GM21723 (cell line): ENCODE measurements around the gene PNKP.

ENCODE experiments used
- ATAC-seq: cut with Tn5 transposase; IDR thresholded peaks from one replicate; pipeline ENCODE4 v1.9.1; 2021; ENCODE audit warnings: mild to moderate bottlenecking, moderate library complexity; ENCODE audit not compliant: unreplicated experiment

PNKP gene

DNA sequence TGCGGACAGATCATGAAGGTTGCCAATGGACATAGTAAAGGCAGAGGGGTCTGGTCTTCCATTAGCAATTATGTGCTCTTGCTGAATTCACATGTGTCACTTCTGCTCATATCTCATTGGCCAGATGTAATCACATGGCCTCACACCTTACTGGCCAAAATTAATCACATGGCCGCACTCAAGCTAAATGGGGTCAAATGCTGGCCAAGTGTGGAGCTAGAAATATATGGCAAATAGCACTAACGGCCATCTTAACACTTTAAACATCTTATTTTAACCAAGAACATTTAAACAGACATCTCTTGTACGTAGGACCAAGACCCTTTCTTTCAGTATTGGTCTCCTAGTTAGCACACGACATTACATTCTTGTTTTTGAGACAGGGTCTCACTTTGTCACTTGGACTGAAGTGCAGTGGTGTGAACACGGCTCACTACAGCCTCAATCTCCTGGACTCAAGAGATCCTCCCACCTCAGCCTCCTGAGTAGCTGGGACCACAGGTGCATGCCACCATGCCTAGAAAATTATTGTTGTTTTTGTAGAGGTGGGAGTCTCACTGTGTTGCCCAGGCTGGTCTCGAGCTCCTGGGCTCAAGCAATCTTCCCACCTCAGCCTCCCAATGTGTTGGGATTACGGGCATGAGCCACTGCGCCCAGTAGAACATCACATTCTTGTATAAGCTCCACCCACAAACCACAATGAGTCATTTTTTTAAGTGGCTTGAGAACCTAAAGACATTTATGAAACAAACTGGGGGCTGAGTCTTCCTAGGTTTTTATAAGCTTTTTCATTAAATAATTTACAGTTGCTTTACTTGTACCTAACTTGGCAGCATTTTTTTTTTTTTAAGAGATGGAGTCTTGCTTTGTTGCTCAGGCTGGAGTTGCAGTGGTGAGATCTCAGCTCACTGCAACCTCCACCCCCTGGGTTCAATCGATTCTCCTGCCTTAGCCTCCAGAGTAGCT is 19.4 kb downstream of the PNKP start:
- ATAC-seq, result no peak

DNA sequence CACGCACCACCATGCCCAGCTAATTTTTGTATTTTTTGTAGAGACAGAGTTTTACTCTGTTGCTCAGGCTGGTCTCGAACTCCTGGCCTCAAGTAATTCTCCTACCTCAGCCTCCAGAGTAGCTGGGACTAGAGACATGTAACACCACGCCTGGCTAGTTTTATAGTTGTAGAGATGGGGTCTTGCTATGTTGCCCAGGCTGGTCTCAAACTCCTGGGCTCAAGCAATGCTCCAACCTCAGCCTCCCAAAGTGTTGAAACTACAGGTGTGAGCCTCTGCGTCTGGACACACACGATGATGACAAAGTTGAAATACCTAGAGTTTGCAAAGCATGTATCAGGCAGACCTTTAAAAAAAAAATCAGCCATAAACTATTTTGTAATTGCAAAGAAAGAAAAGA is 21.0 kb downstream of the PNKP start:
- ATAC-seq, result no peak

DNA sequence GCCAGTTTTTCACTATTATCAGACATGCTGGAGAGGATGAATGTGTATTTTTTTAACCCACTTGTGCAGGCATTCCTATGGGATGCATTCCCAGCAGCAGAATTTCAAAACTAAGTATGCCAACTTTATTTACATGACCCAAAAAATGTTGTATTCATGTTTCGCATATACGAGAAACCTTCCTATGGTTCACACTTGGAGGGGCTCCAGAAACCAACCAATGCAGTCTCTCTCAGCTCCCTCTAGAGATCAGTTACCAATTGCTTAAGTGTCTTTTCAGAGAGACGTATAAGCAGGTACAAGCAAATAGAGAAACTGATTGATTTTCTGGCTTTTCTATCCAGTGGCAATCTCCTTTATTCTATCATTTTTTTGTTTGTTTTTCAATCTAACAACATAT is 22.0 kb downstream of the PNKP start:
- ATAC-seq, result no peak

DNA sequence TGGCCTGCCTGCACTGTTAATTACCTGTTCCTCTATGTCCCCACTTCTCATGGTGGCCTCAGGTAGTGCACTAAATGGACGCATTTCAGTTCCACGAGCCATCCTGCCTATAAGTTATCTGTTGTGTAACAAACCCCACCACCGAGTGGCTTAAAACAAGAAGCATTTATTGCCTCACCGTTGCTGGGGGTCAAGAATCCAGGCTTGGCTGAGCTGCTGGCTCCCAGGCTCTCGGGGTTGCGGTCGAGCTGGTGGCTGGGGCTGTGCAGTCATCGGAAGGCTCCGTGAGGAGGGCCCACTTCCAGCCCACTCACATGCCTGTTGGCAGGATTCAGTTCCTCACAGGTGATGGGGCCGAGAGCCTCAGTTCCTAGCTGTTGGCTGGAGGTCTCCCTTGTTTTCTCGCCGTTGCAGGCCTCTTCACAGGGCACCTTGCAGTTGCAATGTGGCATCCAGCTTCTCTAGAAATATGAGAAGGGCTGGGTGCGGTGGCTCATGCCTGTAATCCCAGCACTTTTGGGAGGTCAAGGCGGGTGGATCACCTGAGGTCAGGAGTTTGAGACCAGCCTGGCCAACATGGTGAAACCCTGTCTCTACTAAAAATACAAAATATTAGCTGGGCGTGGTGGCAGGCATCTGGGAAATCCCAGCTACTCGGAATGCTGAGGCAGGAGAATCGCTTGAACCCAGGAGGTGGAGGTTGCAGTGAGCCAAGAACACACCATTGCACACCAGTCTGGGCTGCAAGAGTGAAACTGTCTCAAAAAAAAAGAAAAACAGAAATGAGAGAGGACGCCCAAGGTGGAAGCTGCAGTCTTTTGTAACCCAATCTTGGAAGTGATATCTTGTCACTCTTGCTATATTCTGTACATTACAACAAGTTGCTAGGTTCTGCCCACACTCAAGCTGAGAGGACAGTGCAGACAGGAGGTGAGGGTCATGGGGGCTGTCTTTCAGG is 23.0 kb downstream of the PNKP start:
- no peak for ATAC-seq

DNA sequence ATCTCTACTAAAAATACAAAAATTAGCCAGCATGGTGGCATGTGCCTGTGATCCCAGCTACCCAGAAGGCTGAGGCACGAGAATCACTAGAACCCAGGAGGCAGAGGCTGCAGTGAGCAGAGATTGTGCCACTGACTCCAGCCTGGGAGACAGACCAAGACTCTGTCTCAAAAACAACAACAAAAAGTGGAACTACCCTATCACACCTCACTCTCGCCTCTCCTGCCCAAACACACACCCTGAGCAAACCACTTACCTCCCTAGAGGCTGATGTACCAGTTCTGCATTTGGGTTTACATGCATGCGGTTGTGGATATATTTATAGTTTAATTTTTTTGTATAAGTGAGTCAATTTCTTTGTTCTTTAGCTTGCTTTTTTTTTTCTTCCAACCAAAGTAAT is 24.1 kb downstream of the PNKP start:
- peak; percentile 49 for ATAC-seq

DNA sequence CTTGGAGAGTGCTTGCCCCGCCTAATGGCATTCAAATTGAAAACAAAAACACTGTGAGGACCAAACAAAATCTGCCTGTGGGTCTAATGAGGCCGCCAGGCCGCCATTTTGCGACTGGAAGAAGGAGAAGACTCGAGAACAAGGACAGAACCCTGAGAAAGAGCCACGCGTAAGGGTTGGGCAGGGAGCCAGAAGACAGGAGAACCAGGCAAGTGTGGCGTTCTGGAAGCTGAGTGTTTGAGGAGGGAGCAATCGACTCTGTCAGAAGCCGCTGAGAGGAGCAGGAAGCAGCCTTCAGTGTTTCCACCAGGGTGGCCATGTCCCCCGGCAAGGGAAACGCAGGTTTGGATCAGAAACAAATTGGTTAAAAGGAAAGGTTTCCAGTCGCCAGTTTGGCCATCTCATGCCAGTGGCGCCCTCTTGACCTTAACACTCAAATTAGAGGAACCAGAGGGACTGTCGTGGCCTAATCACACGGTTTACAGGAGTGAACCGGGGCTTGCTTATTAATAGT is 26.6 kb downstream of the PNKP start:
- no peak for ATAC-seq

DNA sequence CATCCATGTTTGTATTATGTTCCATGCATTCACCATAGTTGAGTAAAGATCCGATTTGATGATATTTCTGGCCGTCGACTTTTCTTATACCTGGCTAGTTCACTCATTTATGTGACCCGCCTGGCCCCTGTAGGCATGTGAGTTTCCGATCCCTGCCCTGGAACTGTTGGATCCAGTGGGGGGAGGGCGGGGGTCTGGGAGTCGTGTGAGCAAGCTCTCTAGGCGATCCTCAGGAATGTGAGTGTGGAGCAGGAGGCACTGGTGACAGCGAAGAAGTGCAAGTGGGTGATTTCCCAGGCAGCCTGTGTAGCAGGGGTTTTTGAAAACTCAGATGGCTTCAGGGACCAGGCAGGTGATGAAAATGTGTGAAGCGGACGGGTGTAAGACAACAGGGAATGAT is 27.1 kb downstream of the PNKP start:
- ATAC-seq, result no peak

DNA sequence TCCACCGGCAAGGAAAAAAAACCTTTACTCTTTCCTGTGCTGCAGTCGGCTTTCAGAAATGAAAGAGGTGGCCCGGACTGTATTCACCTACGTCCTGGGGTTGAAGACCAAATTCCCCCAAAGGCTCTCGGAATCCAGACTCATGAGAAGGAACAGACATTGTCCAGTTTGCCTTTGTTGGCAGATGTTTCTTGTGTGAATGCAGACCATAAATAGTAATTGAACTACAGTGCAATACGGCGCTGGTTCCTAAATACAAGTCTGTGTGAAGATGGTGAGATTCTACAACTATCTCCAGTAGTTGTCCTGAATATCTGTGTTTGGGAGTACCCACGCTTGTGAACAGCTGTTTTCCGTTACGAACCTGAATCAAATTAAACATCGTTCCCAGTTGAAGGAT is 27.7 kb downstream of the PNKP start:
- no peak for ATAC-seq

DNA sequence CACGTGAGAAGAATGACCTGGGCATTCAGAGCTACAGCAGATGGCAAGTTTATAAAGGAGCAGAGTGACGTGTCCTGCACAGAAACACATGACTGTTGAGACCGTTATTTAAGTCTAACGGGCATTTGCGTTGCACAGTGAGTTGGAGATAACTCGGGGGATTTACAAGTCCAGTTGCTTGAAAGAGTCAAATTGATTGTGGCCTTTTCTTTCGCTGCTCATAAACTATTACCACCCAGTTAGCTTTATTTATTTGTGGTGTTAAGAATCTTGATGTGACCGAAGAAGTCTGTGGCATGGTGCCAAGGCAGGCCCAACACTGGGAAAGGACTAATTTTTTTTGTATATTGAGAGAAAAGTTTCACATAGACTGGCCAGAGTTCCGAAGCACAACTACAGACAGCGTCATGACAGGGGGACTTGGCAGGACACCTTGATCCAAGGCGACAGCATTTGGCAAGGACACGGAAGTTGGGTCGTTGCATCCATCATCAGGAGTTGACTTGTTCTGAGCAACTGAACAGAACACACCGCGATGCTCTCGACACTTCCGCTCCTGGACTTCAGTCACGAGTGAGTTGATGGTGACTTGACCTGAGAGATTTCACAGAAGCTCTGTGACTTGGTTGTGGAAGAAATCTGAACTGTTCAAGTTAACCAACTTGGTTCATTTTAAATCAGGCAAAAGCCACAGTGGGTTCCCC is 28.3 kb downstream of the PNKP start:
- ATAC-seq, result no peak

DNA sequence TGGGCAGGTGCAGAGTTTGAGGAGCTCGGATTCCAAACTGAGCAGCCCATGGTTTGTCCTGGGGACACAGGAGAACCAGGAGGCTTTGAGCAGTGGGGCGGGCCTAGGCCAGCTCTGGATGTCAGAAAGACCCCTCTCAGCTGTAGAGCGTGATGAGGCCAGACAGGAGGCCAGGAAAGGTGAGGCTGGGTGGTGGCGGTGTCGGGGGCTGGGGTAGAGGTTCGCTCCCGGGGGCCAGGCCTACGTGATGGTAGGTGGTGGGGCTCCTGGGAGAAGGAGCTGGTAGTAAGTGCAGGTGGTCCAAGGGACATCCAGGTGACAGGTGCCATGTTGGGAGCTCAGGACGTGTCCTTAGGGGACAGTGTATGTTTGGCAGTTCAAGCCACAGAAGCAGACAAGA is 30.0 kb downstream of the PNKP start:
- ATAC-seq, result no peak

DNA sequence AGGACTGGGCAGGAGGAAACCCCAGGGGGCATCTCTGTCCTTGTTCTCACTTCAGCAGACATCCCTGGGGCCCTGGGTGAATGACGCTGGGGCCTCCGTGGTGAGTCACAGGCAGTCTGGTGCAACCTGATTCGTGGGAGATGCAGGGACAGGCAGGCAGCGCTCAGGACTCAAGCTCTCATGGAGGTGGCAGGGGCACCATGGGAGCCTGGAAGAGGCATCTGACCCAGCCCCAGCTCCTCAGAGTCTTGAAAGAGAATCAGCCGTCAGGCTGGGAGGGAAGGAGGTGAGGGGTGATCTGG is 30.4 kb downstream of the PNKP start:
- ATAC-seq, result no peak

DNA sequence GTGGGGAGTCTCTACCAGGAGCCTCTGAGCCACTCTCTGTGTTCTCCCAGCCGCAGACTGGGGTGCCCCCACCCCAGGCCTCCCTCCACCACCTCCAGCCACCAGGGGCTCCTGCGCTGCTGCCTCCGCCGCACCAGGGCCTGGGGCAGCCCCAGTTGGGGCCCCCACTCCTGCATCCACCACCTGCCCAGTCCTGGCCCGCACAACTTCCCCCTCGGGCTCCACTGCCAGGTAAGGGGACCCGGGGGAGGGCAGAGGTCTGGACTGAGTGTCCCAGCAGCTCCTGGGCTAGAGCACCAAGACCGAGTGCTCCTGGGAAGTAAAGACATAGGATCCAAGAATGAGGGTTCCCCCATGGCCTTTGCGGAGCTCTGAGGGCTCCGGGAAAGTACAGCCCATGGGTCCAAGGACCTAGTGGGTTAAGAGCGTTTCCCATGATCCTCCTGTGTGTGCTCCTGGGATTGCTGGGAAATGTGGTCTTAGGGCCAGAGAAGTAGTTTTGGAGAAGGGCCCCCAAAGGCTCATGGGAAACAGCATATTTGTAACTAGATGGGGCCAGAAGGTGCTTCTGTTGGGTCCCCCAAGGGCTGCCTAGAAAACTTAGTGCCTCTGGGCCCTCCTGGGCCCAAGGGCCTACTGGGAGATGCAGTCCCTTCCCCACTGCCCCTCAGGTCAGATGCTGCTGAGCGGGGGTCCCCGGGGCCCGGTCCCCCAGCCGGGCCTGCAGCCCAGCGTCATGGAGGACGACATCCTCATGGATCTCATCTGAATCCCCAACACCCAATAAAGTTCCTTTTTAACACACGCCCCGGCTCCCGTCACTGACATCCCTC is 31.0 kb downstream of the PNKP start:
- ATAC-seq, result no peak

DNA sequence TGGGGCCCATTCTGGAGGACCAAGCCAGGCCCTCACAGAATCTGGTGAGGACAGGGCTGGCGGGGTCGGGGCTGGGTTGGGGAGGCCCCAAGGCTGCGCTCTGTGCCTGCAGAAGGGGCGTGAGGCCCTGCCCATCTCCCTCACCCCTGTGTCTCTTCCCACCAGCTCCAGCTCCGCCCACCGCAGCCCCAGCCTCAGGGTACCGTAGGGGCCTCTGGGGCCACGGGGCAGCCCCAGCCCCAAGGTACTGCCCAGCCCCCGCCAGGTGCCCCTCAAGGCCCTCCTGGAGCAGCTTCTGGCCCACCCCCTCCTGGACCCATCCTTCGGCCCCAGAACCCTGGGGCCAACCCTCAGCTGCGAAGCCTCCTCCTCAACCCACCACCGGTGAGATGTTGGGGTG is 31.8 kb downstream of the PNKP start:
- no peak for ATAC-seq

DNA sequence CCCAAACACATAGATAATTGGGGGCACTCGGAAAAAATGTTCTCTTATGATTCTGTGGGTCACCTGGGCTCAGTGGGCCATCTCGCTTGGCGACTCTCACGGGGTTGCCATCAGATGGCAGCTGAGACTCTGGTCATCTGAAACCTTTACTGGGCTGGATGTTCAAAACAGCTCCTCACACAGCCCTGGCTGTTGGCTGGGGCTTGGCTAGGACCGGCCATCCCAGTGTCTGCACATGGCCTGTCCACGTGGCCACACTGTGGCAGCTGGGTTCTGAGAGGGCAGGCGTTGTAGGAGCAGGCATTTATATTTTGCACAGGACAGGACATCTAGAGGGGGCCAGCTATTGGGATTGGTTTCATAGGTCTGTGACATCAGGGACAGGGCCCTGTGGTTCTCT is 33.8 kb downstream of the PNKP start:
- ATAC-seq, result no peak

DNA sequence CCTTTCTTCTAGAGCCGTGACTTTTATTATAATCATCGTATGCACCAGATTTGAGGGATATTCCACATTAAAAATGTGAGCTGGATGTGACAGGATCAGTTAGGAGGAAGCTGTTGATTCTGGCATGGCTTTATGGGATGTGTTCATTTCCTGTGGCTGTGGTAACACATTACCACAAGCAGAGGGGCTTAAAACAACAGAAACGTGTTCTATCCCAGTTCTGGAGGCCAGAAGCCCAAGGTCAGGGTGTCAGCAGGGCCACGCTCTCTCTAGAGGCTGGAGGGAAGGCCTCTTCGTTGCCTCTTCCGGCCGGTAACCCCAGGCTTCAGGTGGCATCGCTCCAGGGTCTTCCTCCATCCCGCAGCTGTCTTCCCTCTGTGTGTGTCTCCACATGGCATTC is 34.8 kb downstream of the PNKP start:
- no peak for ATAC-seq

DNA sequence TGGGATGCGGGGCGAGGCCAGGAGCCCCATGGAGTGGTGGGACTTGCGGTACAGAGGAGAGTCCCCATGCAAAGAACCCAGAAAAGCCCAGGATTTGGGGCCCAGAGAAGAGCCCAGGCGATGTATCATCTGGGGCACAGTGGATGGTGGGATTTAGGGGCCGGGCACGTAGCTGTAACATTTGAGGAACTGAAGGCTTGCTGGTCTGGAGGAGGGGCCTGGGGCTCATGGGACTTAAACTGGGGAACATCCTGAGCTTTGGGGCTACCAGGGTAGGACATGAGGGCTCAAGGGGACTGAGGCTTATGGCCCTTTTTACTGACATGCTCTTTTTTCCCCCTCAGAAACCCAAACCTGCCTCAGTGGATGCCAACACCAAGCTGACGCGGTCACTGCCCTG is 35.8 kb downstream of the PNKP start:
- no peak for ATAC-seq

DNA sequence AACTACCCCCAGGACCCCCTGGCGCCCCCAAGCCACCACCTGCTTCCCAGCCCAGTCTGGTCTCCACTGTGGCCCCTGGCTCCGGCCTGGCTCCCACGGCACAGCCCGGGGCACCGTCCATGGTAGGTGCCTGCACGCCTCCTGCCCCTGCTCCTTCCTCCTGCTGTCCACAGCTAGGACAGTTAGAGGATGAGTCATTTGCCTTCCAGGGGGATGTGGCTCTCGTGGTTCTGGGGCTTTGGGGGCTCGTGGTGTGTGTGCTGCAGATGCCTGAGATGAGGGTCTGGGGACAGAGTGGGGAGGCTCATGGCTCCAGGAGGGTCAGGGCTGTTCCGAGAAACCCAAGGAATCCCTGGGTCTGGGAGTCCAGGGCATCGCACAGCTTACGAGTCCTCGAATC is 36.6 kb downstream of the PNKP start:
- ATAC-seq, result no peak

DNA sequence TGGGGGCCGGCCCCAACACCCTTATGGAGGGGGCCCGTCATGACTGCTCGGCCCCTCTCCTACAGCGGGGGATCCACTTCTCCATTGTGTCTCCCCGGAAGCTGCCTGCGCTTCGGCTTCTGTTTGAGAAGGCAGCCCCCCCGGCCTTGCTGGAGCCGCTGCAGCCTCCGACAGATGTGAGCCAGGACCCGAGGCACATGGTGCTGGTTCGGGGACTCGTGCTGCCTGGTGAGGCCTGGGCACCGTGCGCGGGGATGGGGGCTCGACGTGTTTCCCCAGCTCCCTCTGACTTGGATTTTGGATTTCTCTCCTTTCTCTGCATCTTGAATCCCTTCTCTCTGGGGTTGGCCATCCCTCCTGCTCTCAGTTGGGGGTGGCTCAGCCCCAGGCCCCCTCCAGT is 37.7 kb downstream of the PNKP start:
- ATAC-seq, result no peak

DNA sequence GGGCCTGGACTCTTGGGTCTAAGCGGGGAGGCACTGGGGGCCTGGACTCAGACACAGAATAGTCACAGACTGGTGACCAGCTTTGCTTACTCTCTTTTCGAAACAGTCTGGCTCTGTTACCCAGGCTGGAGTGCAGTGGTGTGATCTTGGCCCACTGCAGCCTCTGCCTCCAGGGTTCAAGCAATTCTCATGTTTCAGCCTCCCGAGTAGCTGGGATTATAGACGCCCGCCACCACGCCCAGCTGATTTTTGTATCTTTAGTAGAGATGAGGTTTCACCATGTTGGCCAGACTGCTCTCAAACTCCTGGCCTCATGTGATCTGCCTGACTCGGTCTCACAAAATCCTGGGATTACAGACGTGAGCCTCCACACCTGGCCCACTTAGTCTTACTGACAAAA is 38.2 kb downstream of the PNKP start:
- no peak for ATAC-seq

DNA sequence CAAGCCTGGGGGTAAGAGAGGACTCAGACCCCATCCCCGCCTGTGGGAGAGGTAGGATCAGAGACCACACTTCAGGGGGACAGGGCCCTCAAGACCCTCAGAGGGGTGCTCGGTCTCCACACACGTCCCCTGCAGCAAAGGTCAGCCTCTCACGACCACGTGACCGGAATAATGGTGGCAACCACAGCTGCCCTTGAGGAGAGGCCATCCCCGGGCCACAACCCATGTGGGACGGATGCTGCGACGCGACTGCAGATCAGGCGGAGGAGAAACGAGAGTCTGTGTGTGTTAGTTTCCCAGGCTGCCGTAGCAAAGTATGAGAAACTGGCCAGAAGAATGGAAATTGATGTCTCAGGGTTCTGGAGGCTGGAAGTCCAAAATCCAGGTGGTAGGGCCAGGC is 40.3 kb downstream of the PNKP start:
- ATAC-seq, result no peak
